HG02885 (cell line): ENCODE results near the gene ZNF813.
"Not testable (repeated sequence)": the region's sequence is repeated elsewhere in the genome, so short reads cannot be mapped to it uniquely, and the experiment has no call there.

Experiments used
- ATAC-seq: cut with Tn5 transposase; IDR thresholded peaks from one replicate; pipeline ENCODE4 v1.9.1; 2021; ENCODE audit warnings: mild to moderate bottlenecking; ENCODE audit not compliant: unreplicated experiment, poor library complexity

ZNF813 gene

DNA sequence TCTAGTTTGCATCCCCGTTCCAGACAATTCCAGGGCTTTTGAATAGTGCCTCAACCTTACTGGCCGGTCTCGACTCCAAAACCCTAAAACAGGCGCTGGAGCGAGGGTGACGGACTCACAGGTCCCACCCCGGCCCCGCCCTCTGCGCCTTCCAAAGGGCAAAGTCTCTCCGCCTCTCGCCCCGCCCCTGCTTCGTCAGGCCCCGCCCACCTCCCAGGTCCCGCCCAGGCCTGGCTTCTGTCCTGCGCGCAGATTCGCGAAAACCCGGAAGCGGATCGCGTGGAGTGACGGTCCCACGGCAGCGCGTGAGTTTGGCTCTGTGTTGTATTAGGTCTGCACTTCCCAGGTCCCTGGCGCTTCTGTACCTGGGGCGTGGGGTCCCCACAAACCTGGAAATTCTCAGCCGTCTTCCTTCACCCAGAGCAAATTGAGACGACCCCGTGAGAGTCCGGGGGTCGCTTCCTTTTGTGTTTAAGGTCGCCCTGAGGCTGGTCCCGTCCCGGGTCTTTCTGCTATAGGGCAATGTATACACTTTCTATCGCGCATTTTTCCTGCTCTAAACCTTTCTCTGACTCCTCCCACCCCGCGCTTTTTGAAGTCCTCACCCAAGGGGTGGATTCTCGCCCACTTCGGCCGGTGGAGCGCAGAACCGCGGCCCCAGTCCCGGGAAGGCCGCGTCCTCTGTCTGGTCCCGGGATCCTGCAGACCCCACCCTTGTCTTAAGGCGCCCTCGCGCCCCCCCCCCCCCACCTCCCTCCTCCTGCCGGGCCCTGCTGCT, at the start of gene ZNF813:
Gene ZNF813, plus strand, starts transcription at position 249 of the 778 bp plus-strand sequence. CDS start 16,090 bp downstream, outside the sequence.
- peak; percentile 75 for ATAC-seq

DNA sequence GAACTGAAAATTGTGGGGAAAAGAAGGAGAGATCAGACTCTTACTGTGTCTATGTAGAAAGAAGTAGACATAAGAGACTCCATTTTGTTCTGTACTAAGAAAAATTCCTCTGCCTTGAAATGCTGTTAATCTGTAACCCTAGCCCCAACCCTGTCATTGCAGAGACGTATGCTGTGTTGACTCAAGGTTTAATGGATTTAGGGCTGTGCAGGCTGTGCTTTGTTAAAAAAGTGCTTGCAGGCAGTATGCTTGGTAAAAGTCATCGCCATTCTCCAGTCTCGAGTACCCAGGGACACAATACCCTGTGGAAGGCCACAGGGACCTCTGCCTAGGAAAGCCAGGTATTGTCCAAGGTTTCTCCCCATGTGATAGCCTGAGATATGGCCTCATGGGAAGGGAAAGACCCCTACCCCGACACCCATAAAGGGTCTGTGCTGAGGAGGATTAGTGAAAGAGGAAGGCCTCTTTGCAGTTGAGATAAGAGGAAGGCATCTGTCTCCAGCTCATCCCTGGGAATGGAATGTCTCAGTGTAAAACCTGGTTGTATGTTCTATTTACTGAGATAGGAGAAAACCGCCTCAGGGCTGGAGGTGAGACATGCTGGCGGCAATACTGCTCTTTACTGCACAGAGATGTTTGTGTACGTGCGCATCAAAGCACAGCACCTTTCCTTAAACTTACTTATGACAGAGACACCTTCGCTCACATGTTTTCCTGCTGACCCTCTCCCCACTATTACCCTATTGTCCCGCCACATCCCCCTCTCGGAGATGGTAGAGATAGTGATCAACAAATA, 46.8 kb upstream of the ZNF813 start:
- ATAC-seq, result not testable (repeated sequence)

DNA sequence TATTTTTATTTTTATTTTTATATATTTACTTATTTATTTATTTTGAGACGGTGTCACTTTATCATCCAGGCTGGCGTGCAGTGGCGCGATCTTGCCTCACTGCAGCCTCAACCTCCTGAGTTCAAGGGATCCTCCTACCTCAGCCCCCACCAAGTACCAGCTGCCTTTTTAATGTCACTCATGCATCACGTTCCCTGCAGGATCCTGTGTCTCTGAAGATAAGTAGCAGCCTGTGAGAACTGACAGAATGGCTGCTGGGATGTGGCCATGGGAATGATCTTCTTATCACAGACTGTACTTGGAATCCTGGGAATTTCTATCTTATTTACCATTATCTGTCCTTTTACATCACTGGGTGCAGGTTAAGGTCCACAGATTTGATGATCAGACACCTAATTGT, 45.0 kb upstream of the ZNF813 start:
- no peak for ATAC-seq

DNA sequence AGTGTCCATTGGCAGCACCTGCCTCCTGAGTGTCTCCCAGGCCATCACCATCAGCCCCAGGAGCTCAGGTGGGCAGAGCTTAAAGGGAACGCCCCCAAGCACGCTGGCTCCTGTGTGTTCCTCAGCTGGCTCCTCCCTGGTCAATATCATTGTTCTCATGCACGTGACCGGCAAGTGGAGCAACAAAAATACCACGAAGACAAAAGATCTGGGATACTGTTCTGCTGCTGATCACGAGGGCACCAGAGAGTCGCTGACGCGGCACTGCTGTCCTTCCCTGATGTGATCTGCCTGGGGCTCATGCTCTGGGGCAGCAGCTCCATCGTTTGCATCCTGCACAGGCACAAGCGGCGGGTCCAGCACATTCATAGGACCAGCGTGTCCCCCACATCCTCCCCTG, 44.5 kb upstream of the ZNF813 start:
- not testable (repeated sequence) for ATAC-seq

DNA sequence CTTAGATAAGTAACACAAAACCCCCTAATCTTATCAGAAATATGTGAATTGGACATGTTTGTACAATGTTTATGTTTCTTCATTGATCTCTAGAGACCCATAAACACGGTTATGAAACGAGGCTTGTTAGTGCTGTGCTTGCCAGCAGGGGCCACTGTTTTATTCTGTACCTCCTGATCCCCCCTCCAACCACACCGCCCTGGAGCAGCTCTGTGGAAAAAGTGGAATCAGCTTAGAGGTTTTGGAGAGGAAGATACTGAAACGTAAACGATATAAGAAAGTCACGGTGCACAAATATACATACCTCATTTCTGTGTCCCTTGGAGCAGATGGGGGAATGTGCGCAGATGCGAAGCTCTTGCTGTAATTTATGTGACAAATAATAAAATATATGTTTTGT, 43.9 kb upstream of the ZNF813 start:
- ATAC-seq, result not testable (repeated sequence)

DNA sequence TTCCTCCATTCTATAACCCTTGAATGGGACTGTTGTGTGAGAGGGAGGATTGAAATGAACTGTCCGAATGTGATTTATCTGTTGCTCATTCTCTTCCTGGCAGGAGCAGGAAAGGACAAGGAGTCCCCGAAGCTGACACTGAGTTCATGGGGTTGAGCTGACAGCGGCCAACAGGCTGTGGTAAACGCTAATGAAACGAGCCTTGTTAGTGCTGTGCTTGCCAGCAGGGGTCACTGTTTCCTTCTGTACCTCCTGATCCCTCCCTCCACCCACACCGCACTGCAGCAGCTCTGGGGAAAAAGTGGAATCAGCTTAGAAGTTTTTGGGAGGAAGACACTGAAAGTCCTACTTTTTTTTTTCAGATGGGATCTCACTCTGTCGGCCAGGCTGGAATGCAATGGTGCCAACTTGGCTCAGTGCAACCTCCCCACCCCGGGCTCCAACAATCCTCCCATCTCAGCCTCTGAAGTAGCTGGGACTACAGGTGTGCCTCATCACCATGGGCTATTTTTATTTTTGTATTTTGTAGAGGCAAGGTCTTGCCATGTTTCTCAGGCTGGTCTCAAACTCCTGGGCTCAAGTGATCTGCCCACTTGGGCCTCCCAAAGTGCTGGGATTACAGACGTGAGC, 42.5 kb upstream of the ZNF813 start:
- no peak for ATAC-seq

DNA sequence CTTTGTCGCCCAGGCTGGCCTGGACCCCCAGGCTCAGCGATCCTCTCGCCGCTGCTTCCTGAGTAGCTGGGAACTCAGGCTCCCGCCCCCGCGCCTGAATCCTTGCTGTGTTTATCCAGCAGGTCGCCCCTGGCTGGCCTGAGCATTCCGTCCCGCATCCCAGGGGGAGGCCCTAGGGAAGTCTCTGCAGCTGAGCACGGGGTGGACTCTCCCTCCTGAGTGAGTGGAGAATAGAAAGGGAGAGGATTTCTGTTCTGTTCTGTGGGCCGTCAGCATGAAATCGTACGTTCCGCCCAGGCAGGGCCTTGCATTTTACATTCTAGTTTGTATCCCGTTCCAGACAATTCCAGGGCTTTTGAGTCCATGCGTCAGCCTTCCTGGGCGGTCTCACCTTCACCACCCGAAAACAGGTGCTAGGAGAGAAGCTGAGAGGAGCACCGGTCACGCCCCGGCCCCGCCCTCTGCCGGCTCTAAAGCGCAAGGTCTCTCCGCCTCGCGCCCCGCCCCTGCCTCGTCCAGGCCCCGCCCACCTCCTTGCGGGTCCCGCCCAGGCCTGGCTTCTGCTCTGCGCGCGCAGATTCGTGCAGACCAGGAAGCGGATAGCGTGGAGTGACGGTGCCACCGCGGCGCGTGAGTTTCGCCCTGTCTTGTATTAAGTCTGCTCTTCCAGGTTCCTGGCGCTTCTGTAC, 36.0 kb upstream of the ZNF813 start, which contains the start of gene ZNF761:
Gene ZNF761, plus strand, starts transcription at position 586 of the 689 bp plus-strand sequence. CDS start 15,285 bp downstream, outside the sequence.
- peak; percentile 94 for ATAC-seq

DNA sequence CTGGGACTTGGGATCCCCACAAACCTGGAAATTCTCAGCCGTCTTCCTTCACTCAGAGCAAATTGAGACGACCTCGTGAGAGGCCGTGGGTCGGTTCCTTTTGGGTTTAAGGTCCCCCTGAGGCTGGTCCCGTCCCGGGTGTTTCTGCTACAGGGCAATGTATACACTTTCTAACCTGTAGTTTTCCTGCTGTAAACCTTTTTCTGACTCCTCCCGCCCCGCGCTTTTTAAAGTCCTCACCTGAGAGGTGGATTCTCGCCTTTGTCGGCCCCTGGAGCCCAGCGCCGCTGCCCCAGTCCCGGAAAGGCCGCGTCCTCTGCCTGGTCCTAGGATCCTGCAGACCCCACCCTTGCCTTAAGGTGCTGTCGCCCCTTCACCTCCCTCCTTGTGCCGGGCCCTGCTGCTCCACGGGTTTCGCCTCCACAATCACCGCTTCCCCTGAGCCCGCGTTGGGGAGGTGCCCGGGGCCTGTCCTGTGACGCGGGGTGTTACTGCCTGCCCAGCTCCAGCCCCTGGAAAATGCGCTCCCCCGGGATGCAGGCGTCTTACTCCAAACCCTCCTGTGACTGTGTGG, 35.4 kb upstream of the ZNF813 start:
- peak; percentile 24 for ATAC-seq

DNA sequence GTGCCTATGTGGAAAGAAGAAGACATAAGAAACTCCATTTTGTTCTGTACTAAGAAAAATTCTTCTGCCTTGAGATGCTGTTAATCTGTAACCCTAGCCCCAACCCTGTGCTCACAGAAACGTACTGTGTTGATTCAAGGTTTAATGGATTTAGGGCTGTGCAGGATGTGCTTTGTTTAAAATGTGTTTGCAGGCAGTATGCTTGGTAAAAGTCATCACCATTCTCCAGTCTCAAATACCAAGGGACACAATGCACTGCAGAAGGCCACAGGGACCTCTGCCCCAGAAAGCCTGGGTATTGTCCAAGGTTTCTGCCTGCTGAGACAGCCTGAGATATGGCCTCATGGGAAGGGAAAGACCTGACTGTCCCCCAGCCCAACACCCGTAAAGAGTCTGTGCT, 23.7 kb upstream of the ZNF813 start:
- ATAC-seq, result not testable (repeated sequence)

DNA sequence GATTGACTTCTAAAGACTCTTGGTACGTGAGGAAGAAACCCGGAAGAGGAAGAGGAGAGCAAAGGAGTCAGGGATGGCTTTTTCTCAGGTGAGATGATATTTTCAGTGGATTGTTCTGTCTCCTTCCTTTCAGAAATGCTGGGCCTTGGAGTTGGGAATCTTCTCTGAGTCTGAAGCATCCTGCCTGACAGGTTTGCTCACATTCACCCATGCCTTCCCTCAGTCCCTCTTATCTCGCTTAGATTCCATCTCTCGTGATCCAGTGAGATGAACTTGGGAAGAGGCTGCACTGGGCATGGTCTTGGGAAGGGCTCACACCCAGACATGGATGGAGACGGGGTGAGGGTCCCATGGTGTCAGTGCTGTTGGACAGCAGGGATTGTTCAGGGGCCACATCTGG, 20.3 kb upstream of the ZNF813 start:
- ATAC-seq, result not testable (repeated sequence)

DNA sequence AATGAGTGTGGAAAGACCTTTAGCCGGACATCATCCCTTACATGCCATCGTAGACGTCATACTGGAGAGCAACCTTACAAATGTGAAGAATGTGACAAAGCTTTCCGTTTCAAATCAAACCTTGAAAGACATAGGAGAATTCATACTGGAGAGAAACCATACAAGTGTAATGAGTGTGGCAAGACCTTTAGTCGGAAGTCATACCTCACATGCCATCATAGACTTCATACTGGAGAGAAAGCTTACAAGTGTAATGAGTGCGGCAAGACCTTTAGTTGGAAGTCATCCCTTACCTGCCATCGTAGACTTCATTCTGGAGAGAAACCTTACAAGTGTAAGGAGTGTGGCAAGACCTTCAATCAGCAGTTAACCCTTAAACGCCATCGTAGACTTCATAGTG, 11.7 kb upstream of the ZNF813 start:
- ATAC-seq, result no peak

DNA sequence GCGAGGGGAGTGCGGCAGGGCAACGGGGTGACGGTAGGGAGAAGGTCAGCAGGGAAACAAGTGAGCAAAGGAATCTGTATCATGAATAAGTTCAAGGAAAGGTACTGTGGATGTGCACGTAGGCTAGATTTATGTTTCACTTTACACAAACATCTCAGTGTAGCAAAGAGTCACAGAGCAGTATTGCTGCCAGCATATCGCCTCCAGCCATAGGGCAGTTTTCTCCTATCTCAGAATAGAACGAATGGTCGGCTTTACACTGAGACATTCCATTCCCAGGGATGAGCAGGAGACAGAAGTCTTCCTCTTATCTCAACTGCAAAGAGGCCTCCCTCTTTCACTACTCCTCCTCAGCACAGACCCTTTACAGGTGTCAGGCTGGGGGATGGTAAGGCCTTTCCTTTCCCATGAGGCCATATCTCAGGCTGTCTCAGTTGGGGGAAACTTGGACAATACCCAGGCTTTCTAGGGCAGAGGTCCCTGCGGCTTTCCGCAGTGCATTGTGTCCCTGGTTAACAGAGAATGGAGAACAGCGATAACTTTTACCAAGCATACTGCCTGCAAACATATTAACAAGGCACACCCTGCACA, 7.3 kb upstream of the ZNF813 start:
- ATAC-seq, result not testable (repeated sequence)

DNA sequence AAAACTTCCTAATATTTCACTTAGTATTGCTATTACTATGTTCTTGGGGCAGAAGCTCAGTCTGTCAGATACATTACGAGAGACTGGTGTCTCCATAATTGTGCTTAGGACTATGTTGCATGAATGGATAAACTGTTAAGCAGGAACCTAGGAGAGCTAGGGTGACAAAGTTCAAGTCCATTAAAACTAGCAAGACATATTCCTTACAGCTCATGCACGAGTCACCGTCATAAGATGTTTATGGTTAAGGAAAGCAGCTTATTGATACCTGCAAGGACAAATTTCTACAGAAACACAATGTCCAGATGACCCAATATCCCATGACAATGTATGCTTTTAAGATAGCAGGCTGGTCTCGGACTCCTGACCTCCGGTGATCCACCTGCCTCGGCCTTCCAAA, 5.7 kb upstream of the ZNF813 start:
- no peak for ATAC-seq

DNA sequence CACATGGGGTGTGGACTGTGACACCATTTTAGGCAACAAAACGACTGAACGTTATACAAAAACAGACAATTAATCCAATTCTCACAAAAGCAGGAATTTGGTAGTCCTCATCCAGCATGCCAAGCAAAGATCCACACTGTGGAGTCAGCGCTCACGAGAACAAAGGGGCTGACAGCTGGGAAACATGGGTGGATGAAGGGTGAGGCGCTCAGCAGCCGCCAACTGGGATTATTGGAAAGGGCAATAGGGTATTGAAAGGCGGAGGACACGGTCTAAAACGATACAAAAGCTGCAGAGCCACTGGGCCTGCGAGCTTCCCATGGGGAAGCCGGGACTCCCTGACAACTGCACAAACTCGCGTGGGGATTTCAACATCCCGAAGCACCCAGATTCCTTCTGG, 4.7 kb upstream of the ZNF813 start:
- no peak for ATAC-seq

DNA sequence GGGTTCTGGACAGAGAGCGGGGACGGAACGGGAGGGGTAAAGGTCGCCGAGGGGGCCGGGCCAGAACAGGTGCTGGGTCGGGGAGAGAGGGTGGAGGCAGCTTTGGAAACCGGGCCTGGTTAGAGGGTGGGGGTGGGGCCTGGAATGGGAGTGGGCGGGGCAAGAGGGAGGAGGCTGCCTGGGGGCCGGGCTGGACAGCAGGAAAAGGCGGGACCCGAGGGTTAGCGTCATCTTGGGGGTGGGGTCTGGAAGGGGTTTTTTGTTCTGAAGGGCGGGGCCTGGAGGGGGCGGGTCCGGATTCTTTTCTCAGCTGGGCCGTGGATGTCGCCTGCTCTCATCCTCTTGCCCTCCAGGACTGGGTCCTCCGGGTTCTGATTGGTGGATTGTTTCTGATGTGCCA, 4.3 kb upstream of the ZNF813 start:
- no peak for ATAC-seq

DNA sequence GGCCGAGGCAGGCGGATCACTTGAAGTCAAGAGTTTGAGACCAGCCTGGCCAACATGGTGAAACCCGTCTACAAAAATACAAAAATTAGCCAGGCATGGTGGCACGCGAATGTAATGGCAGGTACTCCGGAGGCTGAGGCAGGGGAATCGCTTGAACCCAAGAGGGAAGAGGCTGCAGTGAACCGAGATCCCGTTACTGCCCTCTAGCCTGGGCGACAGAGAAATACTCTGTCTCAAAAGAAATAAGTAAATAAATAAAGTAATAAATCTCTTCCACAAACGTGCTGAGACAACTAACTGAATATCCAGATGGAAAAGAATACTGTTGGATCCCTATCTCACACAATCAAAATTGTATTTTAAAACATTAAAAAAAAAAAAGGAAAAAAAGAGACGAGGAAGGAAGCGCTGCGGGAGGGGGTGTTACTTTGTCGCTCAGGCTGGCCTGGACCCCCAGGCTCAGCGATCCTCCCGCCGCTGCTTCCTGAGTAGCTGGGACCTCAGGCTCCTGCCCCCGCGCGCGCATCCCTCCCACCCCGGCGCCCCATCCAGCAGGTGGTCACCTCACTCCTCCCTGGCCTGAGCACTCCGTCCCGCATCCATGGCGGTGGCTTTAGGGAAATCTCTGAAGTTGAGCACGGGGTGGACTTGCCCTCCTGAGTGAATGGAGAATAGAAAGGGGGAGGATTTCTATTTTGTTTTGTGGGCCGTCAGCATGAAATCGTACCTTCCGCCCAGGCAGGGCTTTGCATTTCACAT, 628 bp upstream of the ZNF813 start:
- ATAC-seq, result no peak

DNA sequence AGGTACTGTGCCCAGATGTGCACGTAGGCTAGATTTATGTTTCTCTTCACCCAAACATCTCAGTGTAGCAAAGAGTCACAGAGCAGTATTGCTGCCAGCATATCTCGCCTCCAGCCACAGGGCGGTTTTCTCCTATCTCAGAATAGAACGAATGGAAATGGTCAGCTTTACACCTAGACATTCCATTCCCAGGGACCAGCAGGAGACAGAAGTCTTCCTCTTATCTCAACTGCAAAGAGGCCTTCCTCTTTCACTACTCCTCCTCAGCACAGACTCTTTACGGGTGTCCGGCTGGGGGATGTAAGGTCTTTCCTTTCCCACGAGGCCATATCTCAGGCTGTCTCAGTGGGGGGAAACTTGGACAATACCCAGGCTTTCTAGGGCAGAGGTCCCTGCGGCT, 1.1 kb downstream of the ZNF813 start:
- ATAC-seq, result not testable (repeated sequence)

DNA sequence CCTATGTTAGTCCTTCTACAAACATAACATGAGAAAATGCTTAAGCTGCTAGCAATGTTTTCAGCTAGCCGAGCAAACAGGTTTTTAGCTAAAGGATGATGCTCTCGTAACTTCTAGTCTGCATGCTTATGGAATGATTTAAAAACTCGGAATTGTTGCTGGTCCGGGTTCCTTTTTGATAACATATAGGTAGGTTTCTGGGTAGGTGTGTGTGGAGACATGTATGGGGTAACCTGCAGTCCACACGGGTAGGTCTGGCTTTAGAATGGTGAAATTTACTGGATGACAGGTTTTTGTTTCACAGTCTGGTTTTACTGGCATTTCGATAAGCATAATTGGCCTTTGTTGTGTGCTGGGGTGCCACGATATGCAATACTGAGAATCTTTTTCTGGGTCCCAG, 4.4 kb downstream of the ZNF813 start:
- no peak for ATAC-seq

DNA sequence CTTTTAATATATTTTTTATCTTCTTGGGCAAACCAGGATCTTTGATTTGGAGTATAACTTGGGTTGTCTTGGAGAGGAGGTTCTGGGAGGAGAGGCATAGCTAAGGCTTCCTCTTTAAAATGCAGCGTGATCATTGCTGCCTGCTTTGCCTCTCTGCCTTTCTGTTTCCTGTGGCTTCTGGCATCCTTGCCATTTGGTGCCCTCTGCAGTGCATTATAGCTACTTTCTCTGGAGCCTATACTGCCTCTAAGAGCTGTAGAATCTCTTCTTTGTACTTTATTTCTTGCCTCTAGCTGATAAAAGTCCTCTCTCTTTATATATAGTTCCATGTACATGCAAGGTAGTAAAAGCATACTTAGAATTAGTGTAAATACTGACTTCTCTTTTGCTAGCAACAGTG, 7.3 kb downstream of the ZNF813 start:
- not testable (repeated sequence) for ATAC-seq
